Eye (tissue), 1 donor: ENCODE measurements around the gene MARK1.

ENCODE experiments used
- DNase-seq: peaks from one replicate; pipeline ENCODE4 v3.0.0-alpha.2; 2015

Gene MARK1

GRCh38 chr1:220692436-220693228, 164.7 kb downstream of the MARK1 start:
- DNase-seq = no peak

GRCh38 chr1:220694866-220695382, 167.0 kb downstream of the MARK1 start:
- DNase-seq = no peak

- DNase-seq = no peak
Measured at GRCh38 chr1:220695426-220695825, 167.5 kb downstream of the MARK1 start.

- DNase-seq = no peak
Measured at GRCh38 chr1:220696226-220696862, 168.4 kb downstream of the MARK1 start.

GRCh38 chr1:220696863-220697231, 168.9 kb downstream of the MARK1 start:
- no peak for DNase-seq

GRCh38 chr1:220697326-220697725, 169.4 kb downstream of the MARK1 start:
- DNase-seq = no peak

GRCh38 chr1:220698607-220699016, 170.7 kb downstream of the MARK1 start:
- DNase-seq = no peak

- no peak for DNase-seq
Measured at GRCh38 chr1:220699044-220699443, 171.1 kb downstream of the MARK1 start.

- DNase-seq = peak; percentile 37
Measured at GRCh38 chr1:220700556-220701179, 172.7 kb downstream of the MARK1 start.

- DNase-seq = no peak
Measured at GRCh38 chr1:220701974-220702373, 174.0 kb downstream of the MARK1 start.

GRCh38 chr1:220702733-220703270, 174.9 kb downstream of the MARK1 start:
- no peak for DNase-seq

GRCh38 chr1:220703305-220703704, 175.4 kb downstream of the MARK1 start:
- DNase-seq = no peak

- no peak for DNase-seq
Measured at GRCh38 chr1:220705782-220706181, 177.8 kb downstream of the MARK1 start.

- no peak for DNase-seq
Measured at GRCh38 chr1:220706480-220706879, 178.5 kb downstream of the MARK1 start.

GRCh38 chr1:220707160-220707559, 179.2 kb downstream of the MARK1 start:
- DNase-seq = no peak

- no peak for DNase-seq
Measured at GRCh38 chr1:220708244-220708643, 180.3 kb downstream of the MARK1 start.

- no peak for DNase-seq
Measured at GRCh38 chr1:220708936-220709801, 181.2 kb downstream of the MARK1 start.

- no peak for DNase-seq
Measured at GRCh38 chr1:220710333-220710732, 182.4 kb downstream of the MARK1 start.

GRCh38 chr1:220711056-220711809, 183.3 kb downstream of the MARK1 start:
- DNase-seq = no peak
